GM18499 (cell line): Measurements from ENCODE around the gene PEF1.

Experiments
- ATAC-seq: cut with Tn5 transposase; IDR thresholded peaks from one replicate; pipeline ENCODE4 v1.9.1; 2021; ENCODE audit warnings: moderate number of reproducible peaks; ENCODE audit not compliant: insufficient read depth, unreplicated experiment

PEF1 gene

DNA sequence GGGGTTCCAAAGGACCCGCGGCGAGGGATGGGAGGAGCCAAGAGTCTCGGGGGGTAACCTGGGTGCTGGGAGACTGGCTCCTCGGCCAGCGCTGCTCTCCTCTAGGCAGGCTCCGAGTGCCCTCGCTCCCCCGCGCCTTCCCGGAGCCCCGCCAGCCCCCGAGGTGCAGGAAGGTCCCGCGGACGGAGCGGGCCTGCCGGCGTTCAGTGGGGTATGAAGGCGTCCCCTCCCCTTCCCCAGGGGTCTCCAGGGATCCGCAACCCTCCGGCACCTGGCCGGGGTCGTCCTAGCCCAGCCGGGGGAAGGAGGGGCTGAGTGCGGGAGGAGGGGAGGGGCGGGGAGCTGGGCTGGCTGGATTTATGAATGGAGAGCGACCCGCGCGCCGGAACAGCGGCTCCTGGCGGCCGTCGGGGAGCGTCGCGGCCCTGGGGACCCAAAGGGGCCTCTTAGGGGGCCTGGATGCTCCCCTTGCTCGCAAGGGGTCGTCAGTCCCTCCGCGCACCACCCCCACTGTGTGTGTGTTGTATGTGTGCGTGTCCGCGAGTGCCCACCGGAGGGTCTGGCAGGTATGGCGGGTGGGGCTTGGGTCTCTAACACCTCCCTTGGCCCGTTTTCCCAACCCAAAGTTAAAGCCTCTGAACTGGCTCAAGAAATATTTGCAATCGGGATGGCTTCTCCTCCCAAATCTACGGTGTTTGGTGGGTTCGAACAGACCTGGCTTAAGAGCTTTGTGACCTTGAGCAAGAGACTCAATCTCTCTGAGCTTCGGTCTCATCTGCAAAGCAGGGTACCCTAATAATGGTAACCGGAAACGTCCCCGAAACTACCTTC is 26.5 kb downstream of the PEF1 start:
- ATAC-seq, result no peak

DNA sequence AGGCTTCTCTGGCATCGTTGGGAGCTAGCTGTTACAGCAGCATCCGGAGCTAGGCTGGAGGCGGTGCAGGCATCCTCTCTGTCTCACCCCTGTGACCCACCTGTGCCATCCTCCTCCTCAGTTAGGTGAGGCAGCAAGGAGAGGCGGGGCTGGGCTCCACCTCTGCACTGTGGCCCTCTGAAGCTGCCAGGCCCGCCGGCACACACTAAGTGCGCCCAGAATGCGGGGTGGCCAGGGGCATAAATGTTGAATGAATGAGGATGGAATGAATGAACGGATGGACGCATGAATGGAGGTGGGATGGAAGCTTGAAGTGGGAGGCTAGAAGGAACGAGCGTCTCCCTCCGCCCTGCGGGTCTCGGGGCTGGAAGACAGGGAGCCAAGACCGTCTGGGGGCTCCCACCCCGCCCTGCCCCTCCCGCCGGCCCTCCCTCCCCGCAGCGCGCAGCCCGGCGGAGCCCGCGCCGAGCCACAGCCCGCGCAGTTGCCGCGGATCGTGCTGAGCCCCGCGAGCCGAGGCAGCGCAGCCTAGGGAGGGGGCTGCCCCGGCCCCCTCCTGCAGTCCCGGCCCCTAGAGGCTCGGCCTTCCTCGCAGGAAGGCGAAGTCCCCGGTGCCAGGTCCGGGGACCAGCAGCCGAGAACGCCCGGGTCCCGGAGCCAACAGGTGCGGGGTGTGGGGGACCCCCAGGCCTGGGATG is 27.3 kb downstream of the PEF1 start, which contains the start of gene HCRTR1:
Gene HCRTR1, plus strand, starts transcription at position 472 of the 698 bp plus-strand sequence. CDS start 1,504 bp downstream, outside the sequence.
- no peak for ATAC-seq

DNA sequence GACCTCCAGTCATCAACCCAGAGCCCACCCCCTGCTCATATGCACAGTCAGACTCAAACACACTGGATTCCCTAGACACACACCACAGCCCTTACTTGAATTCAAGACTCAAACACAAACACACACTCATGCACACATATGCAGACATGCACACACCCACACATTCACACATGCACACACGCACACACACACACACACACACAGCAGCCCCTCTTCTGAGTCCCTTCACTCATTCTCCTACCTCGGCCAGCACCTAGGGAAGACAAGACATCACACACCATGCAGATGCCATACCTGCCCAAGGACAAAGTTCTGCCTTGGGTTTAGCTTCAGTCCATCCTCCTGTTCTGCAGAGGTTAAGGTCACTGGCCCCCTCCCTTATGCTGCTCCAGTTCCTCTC is 28.7 kb downstream of the PEF1 start:
- ATAC-seq, result no peak

DNA sequence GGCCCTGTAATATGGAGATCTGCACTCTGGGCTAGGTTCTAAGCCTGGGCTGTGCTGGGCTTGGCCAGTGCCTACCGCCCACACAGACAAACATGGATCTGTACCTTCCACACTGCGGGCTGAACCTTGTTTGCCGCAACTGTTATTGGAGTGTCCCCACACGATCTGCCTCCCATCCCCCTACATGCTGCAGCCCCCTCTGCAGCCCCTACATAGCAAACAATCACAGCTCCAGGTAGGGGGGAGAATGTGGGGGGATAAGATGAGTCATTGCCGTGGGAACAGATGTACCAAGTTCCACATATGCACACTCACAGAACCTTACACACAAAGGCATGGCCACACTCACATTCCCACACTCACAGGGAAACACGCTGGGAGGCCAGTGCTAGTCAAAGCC is 29.3 kb downstream of the PEF1 start:
- no peak for ATAC-seq

DNA sequence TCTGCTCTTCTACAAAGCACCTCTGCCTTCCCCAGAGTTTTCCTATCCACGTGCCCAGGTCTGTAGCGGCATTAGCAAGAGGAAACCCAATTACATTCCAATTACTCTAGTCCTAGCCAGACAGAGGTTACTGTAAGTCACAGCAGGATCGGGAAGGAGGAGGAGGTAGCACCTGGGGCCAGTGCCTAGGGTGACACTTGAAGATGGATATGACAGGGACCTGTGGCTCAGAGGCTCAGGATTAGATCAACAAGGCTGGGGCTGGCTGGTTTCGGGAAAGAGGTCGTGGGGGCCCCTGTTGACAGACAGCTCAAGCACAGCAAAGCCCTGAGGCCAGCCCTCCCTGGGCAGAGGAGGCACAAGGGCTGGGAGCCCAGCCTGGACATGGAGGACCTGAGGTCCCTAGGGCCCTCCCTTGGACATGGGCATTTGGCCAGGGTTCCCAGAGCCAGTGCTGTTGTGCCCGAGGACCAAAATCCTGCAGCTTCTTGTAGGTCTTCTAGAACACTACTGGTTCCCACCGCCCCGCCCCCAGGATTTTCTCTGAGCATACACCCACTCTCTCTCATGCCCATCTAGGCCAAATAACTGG is 30.2 kb downstream of the PEF1 start:
- ATAC-seq, result no peak

DNA sequence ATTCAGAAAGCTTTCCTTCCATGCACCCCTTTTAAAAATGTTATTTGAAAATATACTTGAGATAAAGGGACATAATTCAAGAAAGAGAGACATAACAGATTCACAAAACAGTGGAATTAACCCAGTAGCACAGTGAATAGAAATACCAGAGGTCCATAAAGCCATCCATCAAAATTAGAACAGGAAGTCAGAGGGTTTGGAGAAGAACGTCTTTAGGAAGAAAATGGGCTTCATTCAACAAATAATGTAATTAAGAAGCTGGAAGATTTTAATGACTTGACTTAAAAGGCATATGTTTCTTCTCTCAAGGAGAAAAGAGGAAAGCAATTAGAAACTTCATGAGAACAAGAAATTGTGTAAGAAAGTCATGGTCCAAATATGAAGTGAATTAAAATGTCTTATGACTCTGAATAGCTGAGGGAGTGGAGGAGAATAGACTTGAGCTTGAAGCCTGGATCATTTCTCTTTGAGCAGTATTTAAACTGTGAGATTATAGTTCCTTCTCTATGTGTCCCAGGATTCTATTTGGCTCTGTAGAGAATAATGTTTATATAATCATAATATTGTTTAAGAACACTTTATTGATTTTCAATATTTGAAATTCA is 35.1 kb downstream of the PEF1 start:
- no peak for ATAC-seq

DNA sequence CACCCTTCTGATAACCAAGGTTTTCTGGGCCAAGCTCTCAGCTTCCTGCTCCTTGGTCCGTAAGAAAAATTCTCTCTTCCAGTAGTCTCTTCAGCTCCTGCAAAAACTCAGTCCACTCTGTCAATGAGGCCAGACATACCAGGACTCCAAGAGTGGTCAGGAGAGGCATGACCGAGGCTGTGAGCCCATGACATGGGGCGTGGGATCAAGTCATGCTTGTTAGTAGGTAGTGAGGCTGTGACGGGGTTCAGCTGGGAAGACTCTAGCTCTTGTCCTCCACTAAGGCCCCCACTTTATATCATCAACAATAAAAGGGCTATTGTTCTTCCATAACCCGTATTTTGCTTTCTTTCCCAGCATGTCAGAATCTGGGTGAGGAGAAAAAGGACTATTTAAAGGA is 37.3 kb downstream of the PEF1 start:
- no peak for ATAC-seq

DNA sequence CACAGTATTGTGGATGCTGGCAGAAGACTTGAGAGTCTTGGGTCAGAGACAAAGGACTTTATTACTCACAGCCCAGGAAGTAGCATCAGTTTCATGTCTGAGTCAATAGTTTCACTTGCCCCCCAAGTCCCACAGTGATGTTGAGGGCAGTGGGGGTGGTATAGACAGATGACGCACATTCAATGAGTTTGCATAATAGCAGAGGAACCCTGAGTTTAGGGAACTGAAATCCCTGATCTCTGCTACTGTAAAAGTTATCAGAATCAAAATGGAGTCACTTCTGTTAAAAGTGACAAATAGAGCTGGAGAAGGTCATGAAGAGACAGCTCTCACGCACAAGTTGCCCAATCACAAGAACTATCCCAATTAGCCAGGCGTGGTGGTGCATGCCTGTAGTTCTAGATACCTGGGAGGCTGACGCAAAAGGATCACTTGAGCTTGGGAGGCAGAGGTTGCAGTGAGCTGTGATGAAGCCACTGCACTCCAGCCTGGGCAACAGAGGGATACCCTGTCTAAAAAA is 38.7 kb downstream of the PEF1 start:
- peak; percentile 84 for ATAC-seq

DNA sequence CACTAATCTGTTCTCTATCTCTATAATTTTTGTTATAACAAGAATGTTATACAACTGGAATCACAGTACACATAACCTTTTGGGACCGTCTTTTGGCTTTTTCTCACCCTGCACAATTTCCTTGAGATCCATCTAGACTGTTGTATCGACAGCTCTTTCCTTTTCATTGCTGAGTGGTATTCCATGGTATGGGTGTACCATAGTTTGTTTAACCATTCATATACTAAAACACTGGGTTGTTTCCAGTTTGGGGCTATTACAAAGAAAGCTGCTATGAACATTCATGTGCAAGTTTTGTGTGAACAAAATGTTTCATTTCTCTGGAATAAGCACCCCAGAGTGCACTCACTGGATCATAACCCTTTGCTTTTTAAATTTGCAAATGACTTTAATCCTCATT is 42.6 kb downstream of the PEF1 start:
- no peak for ATAC-seq

DNA sequence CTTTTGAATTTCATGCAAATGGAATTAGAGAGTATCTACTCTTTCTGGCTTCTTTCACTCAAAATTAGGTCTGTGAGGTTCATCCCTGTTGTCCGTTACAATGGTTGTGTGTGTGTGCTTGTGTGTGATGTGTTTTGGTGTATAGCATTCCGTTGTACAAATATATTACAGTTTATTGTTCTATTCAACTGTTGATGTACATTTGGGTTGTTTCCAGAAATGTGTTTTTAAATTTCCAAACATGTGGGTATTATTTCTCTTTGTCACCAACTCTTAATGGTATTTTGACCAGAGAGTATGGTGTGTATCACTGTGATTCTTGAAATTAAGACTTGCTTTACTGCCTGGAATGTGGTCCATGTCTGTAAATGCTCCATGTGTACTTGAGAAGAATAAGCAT is 44.0 kb downstream of the PEF1 start:
- no peak for ATAC-seq

DNA sequence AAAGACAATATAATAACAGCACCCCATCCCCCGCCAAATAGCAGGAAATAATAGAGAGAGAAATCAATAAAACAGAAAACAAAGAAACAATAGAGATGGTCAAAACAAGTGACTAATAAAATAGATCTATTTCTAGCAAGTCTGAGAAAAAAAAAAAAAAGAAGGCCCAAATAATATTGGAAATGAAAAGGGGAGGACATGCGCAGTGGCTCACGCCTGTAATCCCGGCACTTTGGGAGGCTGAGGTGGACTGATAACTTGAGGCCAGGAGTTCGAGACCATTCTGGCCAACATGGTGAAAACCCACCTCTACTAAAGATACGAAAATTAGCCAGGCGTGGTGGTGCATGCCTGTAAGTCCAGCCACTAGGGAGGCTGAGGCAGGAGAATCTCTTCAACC is 45.7 kb downstream of the PEF1 start:
- no peak for ATAC-seq

DNA sequence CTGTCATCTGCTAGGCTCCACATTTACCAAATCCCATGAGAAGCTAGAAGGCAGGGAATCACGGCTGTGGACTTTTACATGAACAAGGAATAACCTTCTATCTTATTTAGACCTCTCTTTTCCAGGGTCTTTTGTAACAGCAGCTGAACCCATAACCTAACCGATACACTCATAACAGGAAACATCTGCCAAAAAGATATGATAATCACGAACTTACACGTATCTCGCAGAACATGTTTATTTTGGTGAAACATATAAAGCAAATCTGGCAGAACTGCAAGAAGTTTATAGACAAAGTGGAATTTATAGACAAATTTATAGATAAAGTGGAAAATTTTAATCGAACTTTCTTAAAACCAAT is 48.0 kb downstream of the PEF1 start:
- no peak for ATAC-seq

DNA sequence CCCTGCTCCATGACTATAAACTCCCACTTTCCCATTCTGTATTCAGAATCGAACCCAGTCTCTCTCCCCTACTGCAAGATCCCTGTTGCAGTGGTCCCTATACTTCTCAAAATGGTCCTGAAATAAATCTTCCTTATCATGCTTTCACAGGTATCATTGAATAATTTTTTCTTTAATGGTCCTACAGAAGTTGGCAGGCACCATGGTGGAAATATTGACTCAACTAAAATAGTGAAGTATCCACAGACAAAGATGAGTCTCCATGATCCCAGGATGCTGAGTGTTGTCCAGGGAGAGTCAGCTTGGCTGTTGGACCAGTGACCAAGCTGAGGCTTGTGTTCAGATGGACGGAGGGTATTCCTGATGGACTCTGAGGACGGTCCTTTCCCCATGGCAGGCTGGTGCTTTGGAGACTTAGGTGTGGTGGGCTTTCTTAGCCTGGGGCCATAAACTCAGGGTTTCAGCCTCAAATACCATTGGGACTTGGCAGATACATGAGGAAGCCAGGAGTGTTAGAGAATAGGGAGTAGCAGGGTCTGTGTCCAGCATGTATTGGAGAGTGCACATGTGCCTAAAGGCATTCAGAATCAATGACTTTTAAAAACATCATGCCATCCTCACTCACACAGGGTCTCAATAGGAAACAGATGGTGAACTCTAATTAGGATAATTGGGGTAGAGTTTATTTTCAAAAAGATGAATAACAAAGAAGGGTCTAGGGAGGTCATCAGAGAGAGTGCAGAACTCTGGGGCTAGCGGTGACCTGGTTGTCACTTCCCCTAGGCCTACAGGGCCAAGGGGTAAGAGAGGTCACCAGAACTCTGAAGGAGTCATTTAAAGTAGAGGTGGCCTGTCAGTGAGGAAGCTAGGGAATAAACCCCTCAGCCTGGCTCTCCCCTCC is 48.6 kb downstream of the PEF1 start:
- ATAC-seq, result no peak

DNA sequence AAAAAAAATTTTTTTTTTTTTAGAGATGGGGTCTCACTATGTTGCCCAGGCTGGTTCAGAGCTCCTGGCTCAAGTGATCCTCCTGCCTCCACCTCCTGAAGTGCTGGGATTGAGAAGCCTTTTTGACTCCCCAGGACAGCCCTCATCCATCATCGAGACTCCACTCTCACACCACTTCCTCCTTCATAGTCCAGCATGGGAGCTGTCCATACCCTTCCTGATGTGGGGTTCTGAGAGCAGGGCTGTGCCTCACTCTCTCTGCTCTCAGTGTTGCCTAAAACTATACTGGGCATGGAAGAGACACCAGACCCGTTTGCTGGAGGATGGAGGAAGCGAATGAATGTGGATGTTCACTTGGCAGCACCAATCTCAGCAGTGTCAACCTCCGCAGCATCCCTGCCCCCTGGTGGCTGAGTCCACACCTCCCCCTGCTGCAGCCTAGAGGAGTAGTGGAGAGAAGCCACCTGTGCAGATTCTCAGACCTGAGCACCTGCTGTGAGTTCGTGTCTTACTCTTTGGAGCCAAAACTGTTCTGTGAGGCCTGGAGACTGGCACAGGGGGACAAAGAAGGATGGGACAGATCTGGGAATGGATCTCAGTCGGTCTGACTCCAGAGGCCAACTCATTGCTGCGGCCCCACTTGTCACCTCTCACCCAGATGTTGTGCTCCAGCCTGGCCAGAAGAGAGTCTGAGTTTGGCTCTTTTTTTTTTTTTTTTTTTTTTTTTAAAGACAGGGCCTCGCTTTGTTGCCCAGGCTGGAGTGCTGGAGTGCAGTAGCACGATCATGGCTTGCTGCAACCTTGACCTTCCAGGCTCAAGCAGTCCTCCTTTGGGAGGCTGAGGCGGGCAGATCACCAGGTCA is 50.7 kb downstream of the PEF1 start:
- no peak for ATAC-seq

DNA sequence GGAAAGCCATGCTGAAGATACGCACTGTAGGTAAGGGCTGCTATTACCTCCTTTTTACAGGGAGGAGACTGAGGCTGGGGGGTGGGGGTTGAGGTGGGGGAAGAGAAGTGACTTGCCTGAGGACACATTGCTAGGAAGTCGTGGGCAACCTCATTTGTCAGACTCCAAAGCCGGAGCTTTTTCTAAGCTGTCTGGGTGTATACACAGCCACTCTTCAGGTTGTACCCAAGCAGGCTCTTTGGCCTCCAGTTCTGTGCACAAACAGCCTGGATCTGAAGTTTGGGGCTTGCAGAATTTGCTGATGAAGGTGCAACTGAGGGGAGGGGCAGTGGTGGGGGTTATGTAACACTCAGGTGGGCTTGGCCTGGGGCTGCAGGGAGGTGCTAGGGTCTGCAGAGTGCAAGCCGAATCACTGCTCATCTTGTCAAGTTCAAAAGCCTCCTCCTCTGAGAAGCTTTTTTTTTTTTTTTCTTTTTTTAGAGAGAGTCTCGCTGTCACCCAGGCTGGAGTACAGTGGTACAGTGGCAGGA is 51.5 kb downstream of the PEF1 start:
- ATAC-seq, result no peak

DNA sequence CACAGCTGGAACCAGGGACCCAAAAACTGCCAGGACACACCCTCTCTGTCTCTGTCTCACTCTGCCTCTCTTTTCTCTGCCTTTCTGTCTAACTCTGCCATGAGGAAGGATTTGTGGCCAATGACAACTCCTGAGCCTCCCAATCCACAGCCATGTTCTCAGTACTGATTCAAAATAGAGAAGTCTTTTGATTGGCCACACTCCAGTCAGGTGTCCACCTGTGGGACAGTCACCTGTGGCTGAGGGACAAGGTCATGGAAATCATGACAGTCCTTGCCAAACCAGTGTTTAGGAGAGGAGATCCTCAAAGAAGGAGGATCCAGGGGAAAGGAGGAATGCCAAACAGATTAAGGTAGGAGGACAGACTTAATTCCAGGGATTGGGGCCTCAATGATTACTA is 52.5 kb downstream of the PEF1 start:
- no peak for ATAC-seq

DNA sequence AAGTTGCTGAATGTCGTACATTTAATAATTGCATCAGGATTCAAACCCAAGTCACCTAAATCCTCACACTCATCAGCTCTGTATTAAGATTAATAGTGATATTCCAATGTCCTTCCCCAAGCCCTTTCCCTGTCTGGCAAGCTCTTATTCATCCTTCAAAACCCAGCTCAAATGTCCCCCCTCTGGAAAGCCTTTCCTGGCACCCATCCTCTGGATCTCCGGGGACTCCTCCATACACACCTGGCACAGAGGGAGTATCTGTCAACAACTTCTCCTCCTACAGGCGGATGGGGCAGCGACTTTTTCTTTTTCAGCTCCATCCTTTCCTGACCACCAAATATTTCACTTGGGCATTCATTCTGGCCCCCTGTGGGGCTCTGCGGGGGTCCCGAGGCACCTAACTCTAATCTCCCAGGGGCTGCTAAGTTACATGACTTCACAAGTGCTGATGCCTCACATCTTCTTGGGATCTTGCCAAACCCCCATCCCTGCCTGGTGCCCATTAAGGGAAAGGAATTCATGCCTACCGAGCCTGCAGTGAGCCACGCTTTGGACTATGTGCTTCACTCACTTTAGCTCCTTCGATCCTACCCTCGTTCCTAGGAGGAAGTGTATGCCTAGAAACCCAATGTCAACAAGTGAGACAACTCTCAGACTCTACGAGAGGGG is 53.1 kb downstream of the PEF1 start:
- ATAC-seq, result no peak
